ENCODE measurements around the gene FAM83E. TPM values are rescaled to one million over a fixed set of nuclear protein-coding genes. Genes with fewer than 3 reads are reported as not detected.
"Not testable (repeated sequence)": the region's sequence is repeated elsewhere in the genome, so short reads cannot be mapped to it uniquely, and the experiment has no call there.

FAM83E gene
- total RNA-seq, 1 donor from 2014 or later, result 10.2 TPM

DNA sequence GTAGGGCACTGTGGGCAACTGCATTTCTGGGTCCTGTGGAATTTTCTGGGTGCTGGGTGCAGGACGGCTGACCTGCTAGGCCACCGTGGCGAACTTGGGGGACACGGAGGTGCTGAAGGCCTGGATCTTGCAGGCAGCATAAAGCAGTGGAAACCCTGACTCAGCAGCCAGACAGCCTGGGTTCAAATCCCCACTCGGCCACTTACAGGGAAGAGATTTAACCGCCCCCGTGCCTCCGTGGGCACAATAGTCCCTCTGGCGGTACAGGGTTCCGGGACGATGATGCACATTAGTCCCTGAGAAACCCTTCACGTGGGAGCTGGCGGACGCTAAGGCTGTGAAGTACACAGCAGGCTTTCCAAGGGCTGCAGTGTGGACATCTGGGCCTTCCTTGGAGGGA lies 3.0 kb downstream of the FAM83E start:
- no peak for DNase-seq

DNA sequence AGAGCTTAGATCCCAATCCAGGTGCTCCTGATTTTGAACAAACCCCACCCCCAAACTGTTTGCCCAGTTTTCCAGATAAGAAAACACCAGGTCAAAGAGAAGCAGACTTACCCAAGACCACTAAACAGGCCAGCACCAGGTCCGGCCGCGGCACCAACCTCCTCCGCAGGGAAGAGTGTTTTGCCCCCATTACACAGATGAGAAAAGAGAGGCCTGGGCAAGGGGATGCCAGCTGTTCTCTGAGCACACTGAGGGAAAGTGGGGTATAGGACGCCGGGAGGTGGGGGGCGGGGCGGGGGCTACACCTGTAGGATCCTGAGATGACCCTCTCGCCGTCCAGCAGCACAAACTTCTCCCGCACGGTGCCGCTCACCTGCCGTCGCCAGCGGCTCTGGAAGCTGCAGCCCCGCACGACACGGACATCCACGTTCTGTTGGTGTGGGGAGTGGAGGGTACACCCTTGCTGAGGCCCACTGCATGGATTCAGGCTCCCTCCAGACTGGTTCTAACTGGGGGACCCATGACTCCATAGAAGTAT lies 5.2 kb downstream of the FAM83E start:
- DNase-seq, result no peak

DNA sequence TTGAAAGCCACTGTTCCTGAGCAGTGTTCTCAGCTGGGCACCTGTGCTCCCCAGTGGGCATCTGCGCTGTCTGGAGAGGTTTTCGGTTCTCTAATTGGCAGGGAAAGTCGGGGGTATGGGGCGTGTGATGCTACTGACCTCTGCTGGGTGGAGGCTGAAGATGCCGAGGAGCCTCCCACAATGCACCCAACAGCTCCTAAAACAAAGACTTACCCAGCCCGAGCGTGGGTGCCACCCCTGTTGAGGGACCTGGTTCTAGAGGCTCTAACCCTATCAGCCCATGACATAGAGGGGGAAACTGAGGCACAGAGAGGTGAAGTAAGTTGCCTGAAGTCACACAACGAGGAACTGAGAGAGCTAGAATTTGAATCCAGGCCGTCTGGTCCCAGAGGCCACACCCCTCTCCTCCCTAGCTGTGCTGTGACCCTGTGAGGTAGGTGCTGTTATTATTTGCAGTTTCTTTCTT lies 6.0 kb downstream of the FAM83E start:
- DNase-seq, result peak; percentile 53

DNA sequence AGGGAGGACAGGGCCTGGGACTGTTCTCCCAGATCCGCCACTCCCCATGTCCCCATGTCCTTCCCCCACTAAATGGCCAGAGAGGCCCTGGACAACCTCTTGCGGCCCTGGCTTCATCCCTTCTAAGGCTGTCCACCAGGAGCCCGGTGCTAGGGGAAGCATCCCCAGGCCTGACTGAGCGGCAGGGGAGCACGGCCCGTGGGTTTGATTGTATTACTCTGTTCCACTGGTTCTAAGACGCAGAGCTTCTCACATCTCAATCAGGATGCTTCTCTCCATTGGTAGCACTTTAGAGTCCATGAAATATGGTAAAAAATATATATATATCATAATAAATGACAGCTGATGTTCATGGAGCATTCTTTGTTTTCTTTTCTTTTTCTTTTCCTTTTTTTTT lies 7.5 kb downstream of the FAM83E start:
- no peak for DNase-seq

DNA sequence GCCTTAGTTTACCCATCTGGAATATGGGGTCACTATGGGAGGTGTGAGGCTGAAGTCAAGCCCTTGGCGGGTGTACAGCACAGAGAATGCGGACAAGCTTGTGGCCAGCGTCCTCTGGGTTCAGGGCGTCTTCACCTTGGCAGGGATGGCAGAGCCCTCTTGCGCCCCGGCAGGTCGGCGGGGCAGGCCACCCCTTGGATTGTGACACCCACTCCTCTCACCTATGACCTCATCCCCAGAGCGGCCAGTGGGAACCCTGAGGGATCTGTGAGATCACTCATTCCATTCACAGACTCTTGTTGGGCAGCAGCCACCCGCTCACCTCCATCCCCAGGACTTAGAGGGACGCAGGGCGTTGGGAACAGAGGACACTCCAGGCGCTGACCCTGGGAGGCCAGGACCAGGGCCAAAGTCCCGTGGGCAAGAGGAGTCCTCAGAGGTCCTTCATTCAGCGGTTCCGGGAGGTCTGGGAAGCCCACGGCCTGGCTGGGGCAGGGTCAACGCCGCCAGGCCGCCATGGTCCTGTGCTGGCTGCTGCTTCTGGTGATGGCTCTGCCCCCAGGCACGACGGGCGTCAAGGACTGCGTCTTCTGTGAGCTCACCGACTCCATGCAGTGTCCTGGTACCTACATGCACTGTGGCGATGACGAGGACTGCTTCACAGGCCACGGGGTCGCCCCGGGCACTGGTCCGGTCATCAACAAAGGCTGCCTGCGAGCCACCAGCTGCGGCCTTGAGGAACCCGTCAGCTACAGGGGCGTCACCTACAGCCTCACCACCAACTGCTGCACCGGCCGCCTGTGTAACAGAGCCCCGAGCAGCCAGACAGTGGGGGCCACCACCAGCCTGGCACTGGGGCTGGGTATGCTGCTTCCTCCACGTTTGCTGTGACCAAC lies 8.2 kb downstream of the FAM83E start, which contains the start of gene SPACA4:
Gene SPACA4, plus strand, starts transcription at position 280 of the 896 bp plus-strand sequence. Its CDS starts 237 bp downstream, at position 517.
- no peak for DNase-seq

DNA sequence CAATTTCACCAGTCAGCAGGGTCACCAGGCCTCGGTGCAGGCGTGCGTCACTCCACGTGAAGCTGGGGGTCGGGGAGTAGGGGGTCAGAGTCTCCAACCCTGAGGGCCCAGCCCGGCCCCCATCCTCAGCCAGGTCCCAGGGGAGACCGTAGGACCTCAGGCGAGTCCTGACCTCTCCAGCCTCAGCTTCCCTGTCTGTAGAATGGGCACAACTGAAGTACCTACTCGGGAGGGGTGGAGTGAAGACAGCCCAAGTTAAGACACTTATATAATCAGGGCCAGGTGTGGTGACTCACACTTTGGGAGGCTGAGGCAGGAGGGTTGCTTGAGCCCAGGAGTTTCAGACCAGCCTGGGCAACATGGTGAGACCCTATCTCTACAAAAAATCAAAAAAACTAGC lies 11.0 kb downstream of the FAM83E start:
- DNase-seq, result no peak

DNA sequence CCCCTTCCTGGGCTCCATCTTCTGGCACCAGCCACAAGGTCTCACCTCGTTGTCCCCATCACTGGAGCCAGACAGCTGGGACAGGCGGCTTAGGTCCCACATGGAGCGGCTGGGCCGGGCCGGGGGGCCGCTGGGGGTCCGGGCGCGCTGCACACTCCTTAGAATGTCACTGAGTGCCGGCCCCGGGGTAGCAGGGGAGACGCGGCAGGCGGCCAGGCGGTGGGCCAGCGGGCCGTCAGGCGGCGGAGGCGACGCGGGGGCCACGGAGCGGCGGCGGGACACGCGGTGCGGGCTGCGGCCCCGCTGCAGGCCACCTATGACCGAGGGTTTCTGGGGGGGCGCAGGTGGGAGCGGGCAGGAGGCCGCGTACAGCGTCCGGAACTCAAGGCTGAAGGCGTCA lies 11.4 kb downstream of the FAM83E start:
- no peak for DNase-seq

DNA sequence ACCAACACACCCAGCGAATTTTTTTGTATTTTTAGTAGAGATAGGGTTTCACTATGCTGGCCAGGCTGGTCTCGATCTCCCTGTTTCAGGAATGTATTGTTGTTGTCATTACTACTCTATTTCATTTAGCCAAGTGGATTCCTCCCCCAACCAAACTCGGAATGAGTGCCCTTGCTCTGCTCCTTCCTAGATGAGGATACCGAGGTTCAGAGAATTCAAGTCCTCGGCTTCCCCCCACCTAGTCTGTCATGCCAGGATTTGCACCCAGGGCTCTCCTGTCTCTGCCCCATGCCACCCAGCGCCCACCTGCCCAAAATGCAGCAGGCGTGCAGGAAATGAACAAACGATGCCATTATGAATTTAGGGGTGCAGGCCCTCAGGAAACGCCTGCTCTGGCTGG lies 11.9 kb downstream of the FAM83E start:
- no peak for DNase-seq

DNA sequence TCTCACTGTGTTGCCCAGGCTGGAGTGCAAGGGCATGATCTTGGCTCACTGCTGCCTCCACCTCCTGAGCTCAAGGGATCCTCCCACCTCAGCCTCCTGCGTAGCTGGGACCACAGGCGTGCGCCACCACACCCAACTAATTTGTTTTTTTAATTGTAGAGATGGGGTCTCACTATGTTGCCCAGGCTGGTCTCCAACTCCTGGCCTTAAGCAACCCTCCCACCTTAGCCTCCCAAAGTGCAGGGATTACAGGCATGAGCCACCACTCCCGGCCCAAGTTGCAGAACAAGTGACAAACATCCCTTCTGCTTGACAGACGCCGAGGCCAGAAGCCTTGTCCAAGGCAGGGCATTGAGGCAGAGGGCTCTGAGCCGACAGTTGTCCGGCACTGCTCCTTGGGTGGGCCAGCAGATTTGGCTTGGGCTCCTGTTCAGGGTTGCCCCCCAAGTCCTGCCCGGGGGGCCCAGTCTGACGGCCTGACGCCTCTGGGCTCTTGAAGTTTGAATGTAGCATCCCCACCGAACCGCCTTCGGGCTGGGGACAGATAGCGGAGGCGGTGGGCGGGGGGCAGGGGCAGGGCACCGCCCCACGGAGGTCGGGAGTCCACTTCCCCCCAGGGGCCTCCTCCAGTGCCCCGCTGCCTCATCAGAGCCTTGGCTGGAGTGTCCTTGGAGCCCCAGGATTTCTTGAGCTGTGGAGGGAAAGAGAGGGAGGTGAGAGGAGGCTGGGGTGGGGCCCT lies 14.0 kb downstream of the FAM83E start:
- DNase-seq, result no peak

DNA sequence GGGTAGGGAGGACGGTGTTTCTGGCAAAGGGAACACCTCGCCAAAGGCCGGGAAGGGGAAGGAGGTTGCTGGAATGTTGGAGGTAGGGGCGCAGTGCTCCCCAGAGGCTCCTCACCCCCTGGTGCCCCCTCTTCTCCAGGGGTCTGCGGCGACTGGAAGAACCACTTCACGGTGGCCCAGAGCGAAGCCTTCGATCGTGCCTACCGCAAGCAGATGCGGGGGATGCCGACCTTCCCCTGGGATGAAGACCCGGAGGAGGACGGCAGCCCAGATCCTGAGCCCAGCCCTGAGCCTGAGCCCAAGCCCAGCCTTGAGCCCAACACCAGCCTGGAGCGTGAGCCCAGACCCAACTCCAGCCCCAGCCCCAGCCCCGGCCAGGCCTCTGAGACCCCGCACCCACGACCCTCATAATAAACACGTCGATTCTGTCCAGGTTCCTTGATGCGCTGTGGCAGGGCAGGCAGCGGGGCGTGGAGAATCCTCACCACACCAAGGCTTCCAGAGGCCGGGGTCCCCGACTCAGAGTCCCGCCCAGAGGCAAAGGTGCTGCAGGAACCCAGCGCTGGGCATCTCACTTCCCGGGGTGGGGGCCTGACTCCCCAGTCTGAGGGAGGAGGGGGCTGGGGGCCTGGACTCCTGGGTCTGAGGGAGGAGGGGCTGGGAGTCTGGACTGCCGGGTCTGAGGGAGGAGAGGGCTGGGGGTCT lies 15.7 kb downstream of the FAM83E start:
- DNase-seq, result no peak

DNA sequence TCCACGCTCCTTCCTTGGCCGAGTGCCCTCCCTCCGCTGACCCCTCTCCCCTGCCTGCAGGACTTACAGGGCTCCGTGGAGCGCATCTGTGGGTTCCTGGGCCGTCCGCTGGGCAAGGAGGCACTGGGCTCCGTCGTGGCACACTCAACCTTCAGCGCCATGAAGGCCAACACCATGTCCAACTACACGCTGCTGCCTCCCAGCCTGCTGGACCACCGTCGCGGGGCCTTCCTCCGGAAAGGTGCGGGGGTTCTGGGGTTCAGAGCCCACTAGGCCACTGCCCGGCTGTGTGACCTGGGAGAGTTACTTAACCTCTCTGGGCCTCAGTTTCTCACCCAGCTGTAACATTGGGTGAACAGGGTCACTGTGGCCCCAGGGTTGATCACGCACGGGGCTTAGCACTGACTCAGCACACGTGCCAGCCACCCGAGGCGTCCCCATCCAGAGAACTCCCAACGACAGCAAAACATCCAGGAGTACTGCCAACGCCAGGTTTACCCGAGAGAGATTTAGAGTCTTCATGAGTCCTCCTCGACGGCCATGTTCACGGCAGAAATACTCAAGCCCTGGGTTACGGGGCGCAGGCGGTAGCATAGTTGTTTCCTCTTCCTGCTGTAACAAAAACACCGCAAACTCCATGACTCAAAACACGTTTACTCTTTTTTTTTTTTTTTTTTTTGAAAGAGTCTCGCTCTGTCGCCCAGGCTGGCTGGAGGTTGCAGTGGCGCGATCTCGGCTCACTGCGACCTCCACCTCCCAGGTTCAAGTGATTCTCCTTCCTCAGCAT lies 18.0 kb downstream of the FAM83E start:
- DNase-seq, result no peak

DNA sequence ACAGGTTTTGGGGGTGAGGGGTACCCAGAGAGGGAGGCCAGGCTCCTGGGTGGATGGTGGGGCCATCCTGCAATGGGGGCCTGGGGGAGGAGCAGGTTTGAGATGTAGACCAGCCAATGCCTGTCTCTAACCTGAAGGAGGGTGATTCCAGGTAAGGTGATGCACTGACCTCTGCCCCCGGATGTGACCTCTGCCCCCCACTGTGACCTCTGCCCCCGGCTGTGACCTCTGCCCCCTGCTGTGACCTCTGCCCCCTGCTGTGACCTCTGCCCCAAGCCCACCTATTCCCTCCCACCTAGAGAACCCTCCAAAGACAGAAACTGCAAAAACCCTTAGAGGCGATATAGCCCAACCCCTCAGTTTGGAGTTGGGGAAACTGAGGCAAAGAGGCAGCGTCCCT lies 18.6 kb downstream of the FAM83E start:
- no peak for DNase-seq

DNA sequence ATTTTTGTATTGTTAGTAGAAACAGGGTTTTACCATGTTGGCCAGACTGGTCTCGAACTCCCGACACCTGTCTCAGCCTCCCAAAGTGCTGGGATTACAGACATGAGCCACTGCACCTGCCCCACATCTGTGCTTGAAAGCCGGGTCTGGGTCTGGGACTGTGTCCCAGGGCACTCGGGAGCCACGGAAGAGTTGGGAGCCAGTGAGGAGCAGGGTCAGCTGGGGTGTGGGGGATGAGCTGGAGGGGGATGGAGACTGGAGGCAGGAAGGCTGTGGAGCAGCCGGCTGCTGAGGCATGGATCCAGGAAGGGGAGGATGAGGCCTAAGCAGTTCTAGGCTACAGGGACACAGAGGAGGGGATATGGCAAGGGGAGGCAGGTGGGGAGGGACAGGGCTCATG lies 19.0 kb downstream of the FAM83E start:
- DNase-seq, result no peak

DNA sequence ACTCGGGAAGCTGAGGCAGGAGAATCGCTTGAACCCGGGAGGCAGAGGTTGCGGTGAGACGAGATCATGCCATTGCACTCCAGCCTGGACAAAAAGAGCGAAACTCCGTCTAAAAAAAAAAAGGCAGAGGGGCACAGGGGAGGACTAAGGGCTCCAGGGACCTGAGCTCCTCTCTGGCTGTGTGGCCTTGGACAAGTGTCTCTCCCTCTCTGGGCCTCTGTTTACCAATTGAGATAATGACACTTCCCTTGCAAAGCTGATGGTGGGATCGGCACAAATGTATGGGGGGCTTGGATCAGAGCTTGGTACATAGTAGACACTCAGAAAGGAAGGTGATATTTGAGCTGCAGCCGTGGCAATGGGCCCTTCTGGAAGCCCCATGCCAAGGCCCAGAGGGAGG lies 19.7 kb downstream of the FAM83E start:
- no peak for DNase-seq

DNA sequence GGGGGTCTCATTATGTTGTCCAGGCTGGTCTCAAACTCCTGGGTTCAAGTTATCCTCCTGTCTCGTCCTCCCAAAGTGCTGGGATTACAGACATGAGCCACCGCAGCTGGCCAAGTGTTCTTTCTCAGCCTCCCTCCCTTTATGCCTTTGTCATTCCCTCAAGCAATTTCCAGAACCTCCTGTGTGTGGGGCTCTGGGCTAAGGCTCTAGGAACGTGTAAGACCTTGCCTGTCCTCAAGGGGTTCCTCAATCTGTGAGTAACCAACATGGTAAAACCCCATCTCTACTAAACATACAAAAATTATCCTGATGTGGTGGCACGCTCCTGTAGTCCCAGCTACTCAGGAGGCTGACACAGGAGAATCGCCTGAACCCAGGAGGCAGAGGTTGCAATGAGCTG lies 23.9 kb downstream of the FAM83E start:
- no peak for DNase-seq

DNA sequence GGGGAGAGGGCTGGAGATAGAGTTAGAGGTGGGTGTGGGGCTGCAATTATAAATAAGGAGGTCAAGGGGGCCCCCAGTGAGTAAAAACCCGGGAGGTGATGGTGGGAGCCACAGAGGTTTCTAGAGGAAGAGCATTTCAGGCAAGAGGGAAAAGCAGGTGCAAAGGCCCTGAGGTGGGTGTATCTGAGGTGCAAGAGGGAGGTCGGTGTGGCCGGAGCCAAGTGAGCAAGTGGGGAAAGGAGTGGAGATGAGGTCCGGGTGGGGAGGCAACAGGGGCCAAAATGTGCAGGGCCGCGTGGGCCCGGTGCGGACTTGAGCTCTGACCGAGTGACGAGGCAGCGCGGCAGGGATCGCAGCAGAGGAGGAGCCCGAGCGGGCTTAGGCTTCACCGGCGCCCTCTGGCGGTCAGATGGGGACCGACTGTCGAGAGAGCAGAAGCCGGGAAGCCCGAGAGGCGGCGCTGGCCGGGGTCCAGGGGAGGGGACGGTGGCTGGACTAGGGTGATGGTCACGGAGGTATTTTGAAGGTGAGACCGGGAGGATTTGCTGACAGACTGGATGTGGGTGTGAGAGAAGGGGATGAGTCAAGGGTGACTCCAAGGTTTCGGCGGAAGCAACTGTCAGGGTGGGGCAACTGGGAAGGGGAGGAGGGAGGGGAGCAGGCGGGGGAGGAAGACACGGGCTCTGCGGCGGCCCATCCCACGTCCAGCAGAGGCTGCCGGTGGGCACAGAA lies 26.0 kb downstream of the FAM83E start:
- DNase-seq, result peak; percentile 92

DNA sequence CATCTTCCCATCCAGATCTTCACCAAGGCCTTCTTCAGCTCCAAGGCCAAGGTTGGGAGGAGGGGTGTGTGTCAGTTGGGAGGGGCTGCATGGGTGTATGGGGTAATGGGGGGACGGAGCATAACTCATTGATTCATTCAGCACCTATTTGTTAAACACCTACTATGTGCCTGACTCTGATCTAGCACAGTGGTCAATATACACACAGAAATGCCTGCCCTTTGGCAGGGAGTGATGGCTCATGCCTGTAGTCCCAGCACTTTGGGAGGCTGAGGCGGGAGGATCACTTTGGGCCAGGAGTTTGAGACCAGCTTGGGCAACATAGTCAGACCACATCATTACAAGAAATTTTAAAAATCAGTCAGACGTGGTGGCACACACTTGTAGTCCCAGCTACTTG lies 27.5 kb downstream of the FAM83E start:
- DNase-seq, result no peak

DNA sequence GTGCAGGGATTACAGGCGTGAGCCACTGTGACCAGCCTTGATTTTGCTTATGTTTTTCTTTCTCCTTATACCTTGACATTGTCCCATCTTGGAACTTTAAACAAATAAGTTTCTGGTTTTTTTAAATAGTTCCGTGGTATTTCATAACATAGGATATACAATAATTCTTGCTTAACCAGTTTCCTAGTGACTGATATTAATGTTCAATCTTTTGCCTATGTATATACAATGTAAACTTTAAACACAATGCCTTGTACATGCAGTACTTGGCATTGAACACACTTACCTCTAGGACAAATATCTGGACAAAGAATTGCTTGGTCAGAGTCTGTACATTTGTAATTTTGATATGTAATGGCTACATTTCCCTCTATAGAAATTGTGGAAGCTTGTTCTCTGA lies 32.7 kb downstream of the FAM83E start:
- DNase-seq, result no peak

DNA sequence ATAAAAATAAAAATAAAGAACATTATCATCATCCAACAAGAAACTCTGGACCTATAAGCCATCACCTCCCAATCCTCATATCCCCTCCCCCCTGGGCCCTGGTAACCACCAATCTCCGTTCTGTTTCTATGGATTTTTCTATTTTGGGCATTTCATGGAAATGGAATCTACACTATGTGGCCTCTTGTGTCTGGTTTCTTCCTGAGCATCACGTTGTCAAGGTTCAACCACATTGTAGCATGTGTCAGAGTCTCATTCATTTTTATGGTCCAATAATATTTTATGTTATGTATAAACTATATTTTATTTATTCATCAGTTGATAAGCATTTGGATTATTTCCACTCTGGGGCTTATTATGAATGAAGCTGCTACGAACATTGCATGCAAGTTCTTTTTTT lies 36.0 kb downstream of the FAM83E start:
- DNase-seq, result no peak

DNA sequence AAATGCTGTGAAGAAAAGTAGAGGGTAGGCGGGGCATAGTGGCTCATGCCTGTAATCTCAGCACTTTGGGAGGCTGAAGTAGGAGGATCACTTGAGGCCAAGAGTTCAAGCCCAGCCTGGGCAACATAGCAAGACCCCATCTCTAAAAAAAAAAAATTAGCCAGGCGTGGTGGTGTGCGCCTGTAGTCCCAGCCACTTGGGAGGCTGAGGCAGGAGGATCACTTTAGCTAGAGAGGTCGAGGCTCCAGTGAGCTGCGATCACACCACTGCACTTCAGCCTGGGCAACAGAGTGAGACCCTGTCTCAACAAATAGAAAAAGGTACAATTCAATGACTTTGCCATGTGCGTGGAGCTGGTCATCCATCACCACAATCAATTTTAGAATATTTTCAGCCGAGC lies 37.0 kb downstream of the FAM83E start:
- not testable (repeated sequence) for DNase-seq

All from tongue (tissue), 2 donors.